Activated T-helper 2 cell treated with anti-CD3 and anti-CD28 coated beads, Interferon-gamma antibody, Interleukin-2, Interleukin-4, amounts not matched to agents 10 μg/mL and 5 μg/mL and 100 μg/mL, durations not matched to agents 14 hours and 24 hours and 36 hours (primary cell): ENCODE results near the gene GRIN2A. TPM values are rescaled to one million over a fixed set of nuclear protein-coding genes. Genes with fewer than 3 reads are reported as not detected.

Experiments
- DNase-seq: peaks from one replicate; pipeline ENCODE4 v3.0.0; 2021; ENCODE audit warnings: low spot score
- H3K27ac Mint-ChIP-seq: one replicate; pipeline ENCODE4 v1.8.0; 2021; ENCODE audit warnings: mixed read lengths
- H3K27me3 Mint-ChIP-seq: one replicate; pipeline ENCODE4 v1.8.0; 2021; ENCODE audit warnings: low read depth, mixed read lengths
- H3K36me3 Mint-ChIP-seq: one replicate; pipeline ENCODE4 v1.8.0; 2021; ENCODE audit warnings: low read depth, mixed read lengths
- H3K4me1 Mint-ChIP-seq: one replicate; pipeline ENCODE4 v1.8.0; 2021; ENCODE audit warnings: low read depth, mixed read lengths
- H3K4me3 Mint-ChIP-seq: one replicate; pipeline ENCODE4 v1.8.0; 2021; ENCODE audit warnings: low read depth, mild to moderate bottlenecking, moderate library complexity, mixed read lengths
- H3K9me3 Mint-ChIP-seq: one replicate; pipeline ENCODE4 v1.8.0; 2021; ENCODE audit warnings: mixed read lengths
- intact Hi-C: fragments of 100-400 bp; cut with micrococcal nuclease; formaldehyde crosslinking; loops from one replicate; pipeline ENCODE4 v1.15.1; 2023
- total RNA-seq: library from RNA; stranded (reverse); gene quantifications from 2 replicates; pipeline ENCODE4 v1.2.3, GENCODE V29; 2022

GRIN2A gene
- total RNA-seq, 1 donor from 2014 or later, result not detected

DNA sequence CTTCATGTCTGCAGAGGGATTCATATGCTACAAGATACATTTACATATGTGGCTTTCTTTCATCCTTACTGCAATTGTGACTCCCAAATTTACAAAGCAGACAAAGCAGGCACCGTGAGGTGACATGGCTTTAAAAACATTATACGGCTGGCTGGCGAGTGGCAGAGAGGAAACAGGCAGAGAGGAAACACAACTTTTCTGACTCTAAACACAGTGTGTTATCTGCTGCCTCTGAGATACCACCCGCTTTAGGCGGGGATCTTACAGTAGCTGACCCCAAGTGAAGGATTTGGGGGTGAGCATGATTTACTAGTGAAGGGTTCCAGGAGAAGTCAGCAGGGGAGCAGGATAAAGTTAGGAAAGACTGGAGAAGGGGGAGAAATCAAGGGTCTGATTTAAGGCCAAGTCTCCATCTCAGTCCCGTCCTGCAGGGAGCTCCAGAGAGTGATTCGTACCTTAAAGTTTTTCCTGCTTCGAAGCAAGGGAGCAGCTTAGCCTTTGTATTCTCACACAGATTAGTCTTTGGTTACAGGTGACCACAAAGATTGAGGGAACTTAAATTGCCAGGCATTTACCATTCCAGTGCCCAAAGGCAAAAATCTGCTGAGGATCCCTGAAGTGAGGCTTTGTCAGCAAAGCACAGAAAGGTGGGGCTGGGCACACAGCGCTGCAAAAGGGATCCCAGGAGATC lies 355.0 kb downstream of the GRIN2A start:
- no peak for DNase-seq
- intact Hi-C loops, result no loop called here
- no peaks in the 10 kb centered on the region for H3K36me3 Mint-ChIP-seq

GRCh38 chr16:9826656-9827055 lies 355.6 kb downstream of the GRIN2A start:
- no peaks in the 10 kb centered on the region for H3K9me3 Mint-ChIP-seq
- no peaks in the 10 kb centered on the region for H3K27me3 Mint-ChIP-seq
- DNase-seq, result no peak
- H3K4me3 Mint-ChIP-seq, result no peak overlapping the region
- H3K4me1 Mint-ChIP-seq, result no peaks in the 10 kb centered on the region
- intact Hi-C loops, result no loop called here
- no peak overlapping the region for H3K27ac Mint-ChIP-seq
- H3K36me3 Mint-ChIP-seq, result no peaks in the 10 kb centered on the region

More for the DNA sequence above, 355.0 kb downstream of the GRIN2A start:
- Mint-ChIP-seq H3K4me1 (no peaks in the 10 kb centered on the region), H3K27ac (no peak overlapping the region), H3K4me3 (no peak overlapping the region), H3K27me3 (no peaks in the 10 kb centered on the region), H3K9me3 (no peaks in the 10 kb centered on the region)

GRCh38 chr16:9824200-9825068 lies 357.8 kb downstream of the GRIN2A start:
- intact Hi-C loops, result no loop called here
- H3K4me3 Mint-ChIP-seq, result no peak overlapping the region
- no peak for DNase-seq
- no peaks in the 10 kb centered on the region for H3K27me3 Mint-ChIP-seq
- no peaks in the 10 kb centered on the region for H3K9me3 Mint-ChIP-seq
- H3K36me3 Mint-ChIP-seq, result no peaks in the 10 kb centered on the region
- H3K4me1 Mint-ChIP-seq, result no peaks in the 10 kb centered on the region
- no peak overlapping the region for H3K27ac Mint-ChIP-seq

- Mint-ChIP-seq H3K9me3 (no peaks in the 10 kb centered on the region), H3K36me3 (no peaks in the 10 kb centered on the region), H3K4me3 (no peak overlapping the region), H3K27ac (no peak overlapping the region), H3K27me3 (no peaks in the 10 kb centered on the region), H3K4me1 (no peaks in the 10 kb centered on the region)
- intact Hi-C loops, result no loop called here
- no peak for DNase-seq
These were observed 358.7 kb downstream of the GRIN2A start for GRCh38 chr16:9823510-9823909.

DNA sequence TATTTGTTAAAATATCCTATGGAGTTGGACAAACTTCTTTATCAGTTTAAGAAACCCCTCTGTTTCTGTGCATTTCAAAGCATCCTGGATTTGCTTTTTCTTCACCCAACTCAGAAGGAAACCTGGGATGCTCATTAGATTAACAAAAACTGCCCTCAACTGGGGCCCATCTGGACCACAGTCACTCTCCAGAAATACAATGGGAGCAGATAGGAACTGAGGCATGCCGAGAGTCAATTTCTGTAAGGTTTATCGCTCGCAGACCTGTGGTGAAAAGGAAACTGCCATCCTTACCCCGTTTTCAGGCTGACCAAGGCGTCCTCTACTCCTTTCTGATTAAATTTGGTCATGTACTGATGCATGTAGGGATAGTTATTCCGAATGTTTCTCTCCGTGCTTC lies 360.3 kb downstream of the GRIN2A start:
- Mint-ChIP-seq H3K4me3 (no peak overlapping the region), H3K9me3 (no peaks in the 10 kb centered on the region), H3K27me3 (no peaks in the 10 kb centered on the region), H3K27ac (no peak overlapping the region), H3K4me1 (no peaks in the 10 kb centered on the region), H3K36me3 (no peaks in the 10 kb centered on the region)
- intact Hi-C loops, result no loop called here
- no peak for DNase-seq

DNA sequence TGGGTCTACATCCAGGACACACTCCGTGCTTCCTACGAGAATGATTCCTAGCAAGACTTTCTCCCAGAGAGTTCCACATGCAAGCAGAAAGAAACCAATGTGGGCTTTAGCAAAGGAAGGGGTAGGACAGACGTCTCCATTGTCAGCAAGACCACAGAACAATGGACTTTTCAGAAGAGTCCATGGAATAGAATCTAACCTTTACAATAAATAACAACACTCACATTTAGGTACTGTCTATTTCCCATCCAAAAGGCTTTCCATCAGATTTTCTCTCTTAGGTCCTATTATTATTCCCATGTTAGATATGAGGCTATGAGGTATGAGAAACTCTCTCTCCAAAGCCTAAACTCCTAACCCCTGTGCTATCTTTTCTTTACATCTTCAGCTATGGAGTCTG lies 360.9 kb downstream of the GRIN2A start:
- H3K27me3 Mint-ChIP-seq, result no peaks in the 10 kb centered on the region
- no peak for DNase-seq
- H3K9me3 Mint-ChIP-seq, result no peaks in the 10 kb centered on the region
- intact Hi-C loops, result no loop called here
- no peak overlapping the region for H3K4me3 Mint-ChIP-seq
- H3K4me1 Mint-ChIP-seq, result no peaks in the 10 kb centered on the region
- H3K36me3 Mint-ChIP-seq, result no peaks in the 10 kb centered on the region
- no peak overlapping the region for H3K27ac Mint-ChIP-seq

DNA sequence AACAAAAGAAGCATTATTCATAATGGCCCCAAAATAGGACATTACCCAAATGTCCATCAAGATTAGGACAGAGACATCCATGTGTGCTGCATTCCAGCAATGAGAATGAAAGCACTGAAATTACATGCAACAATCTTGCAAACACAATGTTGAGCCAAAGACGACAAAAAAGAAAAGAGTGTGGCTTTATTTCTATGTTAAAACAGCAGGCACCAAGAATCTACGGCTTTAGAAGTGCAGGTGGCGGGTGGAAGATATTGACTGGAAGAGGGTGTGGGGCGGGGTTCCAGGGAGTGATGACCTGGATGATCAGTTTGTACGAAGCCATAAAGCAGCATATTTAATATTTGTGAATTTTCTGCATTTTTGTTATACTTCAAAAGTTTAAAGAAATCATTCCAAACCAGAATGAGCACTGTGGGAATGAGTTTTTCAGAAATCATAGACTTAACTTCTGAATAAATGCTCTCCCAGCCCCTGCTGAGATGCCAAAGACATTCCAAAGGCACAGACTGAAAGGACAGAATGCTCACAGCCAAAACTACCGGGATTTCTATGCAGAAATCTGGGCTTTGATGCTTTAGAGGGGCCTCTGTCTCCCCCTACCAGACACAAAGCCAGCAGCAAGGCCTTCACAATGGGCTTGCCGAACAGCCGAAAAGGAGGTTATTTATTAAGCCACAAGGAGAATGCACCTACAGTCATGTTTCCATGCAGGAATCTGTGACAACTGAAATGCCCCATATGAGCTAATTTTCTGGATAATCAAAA lies 361.6 kb downstream of the GRIN2A start:
- Mint-ChIP-seq H3K9me3 (no peaks in the 10 kb centered on the region), H3K36me3 (no peaks in the 10 kb centered on the region), H3K27me3 (no peaks in the 10 kb centered on the region), H3K4me1 (no peaks in the 10 kb centered on the region), H3K4me3 (no peak overlapping the region), H3K27ac (no peak overlapping the region)
- intact Hi-C loops, result no loop called here
- no peak for DNase-seq

GRCh38 chr16:9818702-9819101 lies 363.5 kb downstream of the GRIN2A start:
- intact Hi-C loops, result no loop called here
- no peak overlapping the region for H3K27ac Mint-ChIP-seq

GRCh38 chr16:9817586-9817985 lies 364.6 kb downstream of the GRIN2A start:
- Mint-ChIP-seq H3K36me3 (no peaks in the 10 kb centered on the region), H3K27ac (no peak overlapping the region), H3K4me1 (no peaks in the 10 kb centered on the region), H3K9me3 (no peaks in the 10 kb centered on the region), H3K27me3 (no peaks in the 10 kb centered on the region), H3K4me3 (no peak overlapping the region)
- intact Hi-C loops, result no loop called here
- no peak for DNase-seq

More at GRCh38 chr16:9818702-9819101, 363.5 kb downstream of the GRIN2A start:
- no peaks in the 10 kb centered on the region for H3K9me3 Mint-ChIP-seq
- DNase-seq, result no peak
- no peak overlapping the region for H3K4me3 Mint-ChIP-seq
- no peaks in the 10 kb centered on the region for H3K4me1 Mint-ChIP-seq
- no peaks in the 10 kb centered on the region for H3K36me3 Mint-ChIP-seq
- H3K27me3 Mint-ChIP-seq, result no peaks in the 10 kb centered on the region

DNA sequence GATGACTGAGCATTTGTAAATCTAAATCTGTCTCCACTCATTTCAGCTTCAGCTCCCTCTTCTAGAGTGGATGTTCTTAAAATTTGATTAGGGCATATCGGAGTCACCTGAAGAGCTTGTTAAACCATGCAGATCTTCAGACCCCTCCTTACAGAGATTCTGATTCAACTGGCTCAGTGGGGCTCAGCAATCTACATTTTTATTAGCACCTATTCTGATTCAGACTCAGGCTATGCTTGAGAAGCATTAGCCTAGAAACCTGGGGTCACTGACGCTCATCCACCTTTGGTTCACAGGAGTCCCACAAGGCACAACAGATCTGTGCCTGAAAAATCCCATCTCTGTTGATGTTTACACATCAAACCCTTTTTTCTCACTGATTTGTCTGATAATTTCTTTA lies 365.6 kb downstream of the GRIN2A start:
- Mint-ChIP-seq H3K36me3 (no peaks in the 10 kb centered on the region), H3K4me3 (no peak overlapping the region), H3K27ac (no peak overlapping the region), H3K4me1 (no peaks in the 10 kb centered on the region), H3K9me3 (no peaks in the 10 kb centered on the region), H3K27me3 (no peaks in the 10 kb centered on the region)
- DNase-seq, result no peak
- intact Hi-C loops, result no loop called here

GRCh38 chr16:9813665-9814064 lies 368.6 kb downstream of the GRIN2A start:
- Mint-ChIP-seq H3K27ac (no peak overlapping the region), H3K9me3 (no peaks in the 10 kb centered on the region), H3K4me3 (no peak overlapping the region), H3K4me1 (no peaks in the 10 kb centered on the region), H3K27me3 (no peaks in the 10 kb centered on the region), H3K36me3 (no peaks in the 10 kb centered on the region)
- no peak for DNase-seq
- intact Hi-C loops, result no loop called here

DNA sequence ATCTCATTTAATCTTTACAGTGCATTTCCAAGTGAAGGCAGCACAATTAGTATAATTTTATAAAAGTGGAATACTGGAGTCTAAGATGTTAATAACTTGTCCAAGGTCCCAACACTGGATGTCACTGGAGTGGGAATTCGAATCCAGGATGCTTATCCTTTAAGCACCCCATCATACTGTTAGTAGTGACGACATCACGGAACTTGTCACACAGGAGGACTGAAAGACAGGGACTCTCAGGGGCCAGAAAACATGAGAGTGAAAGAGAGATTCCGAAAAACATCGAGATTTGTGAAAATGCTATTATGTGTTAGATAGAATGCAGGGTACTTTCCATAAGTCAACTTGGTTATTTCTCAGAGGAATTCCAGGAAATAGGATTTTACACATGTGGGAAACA lies 374.0 kb downstream of the GRIN2A start:
- Mint-ChIP-seq H3K4me3 (no peak overlapping the region), H3K9me3 (peaks cover 16% of the 10 kb centered on the region)
- intact Hi-C loops, result no loop called here

GRCh38 chr16:9807302-9807701 lies 374.9 kb downstream of the GRIN2A start:
- H3K4me3 Mint-ChIP-seq, result no peak overlapping the region
- intact Hi-C loops, result no loop called here
- H3K27ac Mint-ChIP-seq, result no peak overlapping the region
- DNase-seq, result no peak
- peaks cover 16% of the 10 kb centered on the region for H3K9me3 Mint-ChIP-seq
- H3K36me3 Mint-ChIP-seq, result no peaks in the 10 kb centered on the region
- H3K4me1 Mint-ChIP-seq, result no peaks in the 10 kb centered on the region
- no peaks in the 10 kb centered on the region for H3K27me3 Mint-ChIP-seq

More for the DNA sequence above, 374.0 kb downstream of the GRIN2A start:
- Mint-ChIP-seq H3K36me3 (no peaks in the 10 kb centered on the region), H3K27ac (no peak overlapping the region), H3K4me1 (no peaks in the 10 kb centered on the region), H3K27me3 (no peaks in the 10 kb centered on the region)
- no peak for DNase-seq
